ENCODE data around the gene STX4.

The STX4 gene

GRCh38 chr16:31085873-31086628 is 52.7 kb downstream of the STX4 start:
- Histone ChIP-seq H3K4me1 (ENCODE audit: control insufficient read depth in 1 of 2, insufficient read depth in 1 of 2, low read depth in 1 of 2, low read length in 1 of 2) (peaks cover 0 to 3% of the 10 kb centered on the region in 2 experiments), H3K27ac (no peak overlapping the region), H3K9me3 (no peaks in the 10 kb centered on the region), H3K36me3 (peaks cover 81% of the 10 kb centered on the region), H3K27me3 (no peaks in the 10 kb centered on the region), H3K4me3 (ENCODE audit: low read depth in 1 of 2, low read length in 1 of 2) (no peak overlapping the region)
- no peak for TF ChIP-seq CTCF (IDR thresholded peaks at IDR 0.05)

- Histone ChIP-seq H3K27me3 (no peaks in the 10 kb centered on the region), H3K4me3 (ENCODE audit: low read depth in 1 of 2, low read length in 1 of 2) (no peak overlapping the region), H3K4me1 (ENCODE audit: control insufficient read depth in 1 of 2, insufficient read depth in 1 of 2, low read depth in 1 of 2, low read length in 1 of 2) (peaks cover 0 to 3% of the 10 kb centered on the region in 2 experiments), H3K27ac (no peak overlapping the region), H3K9me3 (no peaks in the 10 kb centered on the region), H3K36me3 (peaks cover 76% of the 10 kb centered on the region)
- no peak for TF ChIP-seq CTCF (IDR thresholded peaks at IDR 0.05)
Measured at GRCh38 chr16:31086629-31086906, 53.2 kb downstream of the STX4 start.

- no peak overlapping the region for H3K27ac ChIP-seq
- H3K9me3 ChIP-seq: no peaks in the 10 kb centered on the region
- no peak for TF ChIP-seq CTCF (IDR thresholded peaks at IDR 0.05)
- no peak overlapping the region for H3K4me3 ChIP-seq (ENCODE audit: low read depth in 1 of 2, low read length in 1 of 2)
- H3K4me1 ChIP-seq (ENCODE audit: control insufficient read depth in 1 of 2, insufficient read depth in 1 of 2, low read depth in 1 of 2, low read length in 1 of 2): peaks cover 0 to 3% of the 10 kb centered on the region in 2 experiments
- no peaks in the 10 kb centered on the region for H3K27me3 ChIP-seq
- peaks cover 66% of the 10 kb centered on the region for H3K36me3 ChIP-seq
Measured at GRCh38 chr16:31087481-31087880, 54.1 kb downstream of the STX4 start.

GRCh38 chr16:31087971-31088370 is 54.6 kb downstream of the STX4 start:
- no peaks in the 10 kb centered on the region for H3K27me3 ChIP-seq
- H3K4me1 ChIP-seq (ENCODE audit: control insufficient read depth in 1 of 2, insufficient read depth in 1 of 2, low read depth in 1 of 2, low read length in 1 of 2): peaks cover under 1 to 3% of the 10 kb centered on the region in 2 experiments
- H3K4me3 ChIP-seq (ENCODE audit: low read depth in 1 of 2, low read length in 1 of 2): no peak overlapping the region
- TF ChIP-seq CTCF (IDR thresholded peaks at IDR 0.05): no peak
- H3K9me3 ChIP-seq: no peaks in the 10 kb centered on the region
- peaks cover 61% of the 10 kb centered on the region for H3K36me3 ChIP-seq
- no peak overlapping the region for H3K27ac ChIP-seq

GRCh38 chr16:31088459-31089183 is 55.3 kb downstream of the STX4 start, which contains the start of gene PRSS53:
TSS of gene PRSS53 (minus strand) at chr16:31088943. CDS start at chr16:31088809, 134 bp downstream.
- H3K27ac ChIP-seq: no peak within 1 kb of the TSS
- no peak for TF ChIP-seq CTCF (IDR thresholded peaks at IDR 0.05)

More at GRCh38 chr16:31088459-31089183, 55.3 kb downstream of the STX4 start, which contains the start of gene PRSS53:
- no peak within 1 kb of the TSS for H3K4me3 ChIP-seq (ENCODE audit: low read depth in 1 of 2, low read length in 1 of 2)
- no peaks in the 10 kb centered on the region for H3K27me3 ChIP-seq
- no peaks in the 10 kb centered on the region for H3K9me3 ChIP-seq
- H3K4me1 ChIP-seq (ENCODE audit: control insufficient read depth in 1 of 2, insufficient read depth in 1 of 2, low read depth in 1 of 2, low read length in 1 of 2): peaks cover 5 to 7% of the 10 kb centered on the region in 2 experiments
- peaks cover 55% of the 10 kb centered on the region for H3K36me3 ChIP-seq
